ENCODE data around the gene SIL1. TPM values are rescaled to one million over a fixed set of nuclear protein-coding genes. Genes with fewer than 3 reads are reported as not detected.
A peak's percentile ranks its signal among the peaks of the same experiment; 100 is the strongest.

The SIL1 gene
- total and polyA plus RNA-seq, 9 of the 15 experiments (the other 6 are each of a cell fraction or from before 2014, with no cell fraction given): 1.3 to 30.5 (median 18.1) TPM

GRCh38 chr5:139164020-139164419 lies 34.1 kb downstream of the SIL1 start:
- Histone ChIP-seq H3K36me3 (ENCODE audit: control insufficient read depth, insufficient read depth, low read length) (no peaks in the 10 kb centered on the region), H3K9me3 (replicated peaks; ENCODE audit: control insufficient read depth, insufficient read depth, low read depth, low read length) (no peaks in the 10 kb centered on the region), H3K79me2 (ENCODE audit: control insufficient read depth, insufficient read depth, low read length) (no peaks in the 10 kb centered on the region), H4K20me1 (replicated peaks; ENCODE audit: control insufficient read depth, insufficient read depth, low read length) (peaks cover 2% of the 10 kb centered on the region; the same call in 1 of the 2 replicates), H3K27ac (ENCODE audit: extremely low read depth, low read depth, low read length) (no peak overlapping the region), H2AFZ (ENCODE audit: low read depth, low read length) (no peak overlapping the region), H3K27me3 (ENCODE audit: control insufficient read depth in 2 of 2, insufficient read depth in 2 of 2, low read length in 2 of 2) (no peaks in the 10 kb centered on the region), H3K4me3 (no peak overlapping the region), H3K4me1 (replicated peaks in 1 of 2; ENCODE audit: control insufficient read depth in 2 of 2, insufficient read depth in 2 of 2, low read length in 2 of 2) (peaks cover 0 to 13% of the 10 kb centered on the region in 2 experiments; a peak in 2 of 5 replicates), H3K9ac (ENCODE audit: insufficient read depth in 1 of 2, low read depth in 2 of 2, low read length in 2 of 2) (no peak overlapping the region), H3K4me2 (ENCODE audit: insufficient read depth, low read length) (no peak overlapping the region), H3K9me1 (ENCODE audit: control insufficient read depth, insufficient read depth, low read length) (no peaks in the 10 kb centered on the region)
- in situ Hi-C loops (cut with MboI) (no loop called here), intact Hi-C loops (cut with micrococcal nuclease) (no loop called here)
- CTCF ChIA-PET (ENCODE audit: low intra/inter-chr PET ratio): no interaction called here
- POLR2A ChIA-PET: interaction anchor here (0.9 to 1.3 kb wide), 3 partner anchors 9 to 41 kb away, joined by 3 to 5 read pairs (median 4); no protein-coding TSS in a partner anchor
- no TSS peak for BruUV-seq (replicated peaks)
- ATAC-seq: peak; percentile 43; the same call in 1 of the 3 replicates
- FAIRE-seq: no peak
- peak; percentile 30; the same call in 1 of the 2 replicates for TF ChIP-seq FOSL1 (tag; conservative IDR thresholded peaks at IDR 0.05)
- no peak for TF ChIP-seq ATF2 (CRISPR knock-in tag; IDR thresholded peaks at IDR 0.05)
- TF ChIP-seq L3MBTL2 (IDR thresholded peaks at IDR 0.05): no peak
- no peak for TF ChIP-seq RNF219 (CRISPR knock-in tag; IDR thresholded peaks at IDR 0.05)
- TF ChIP-seq CEBPG (CRISPR knock-in tag; IDR thresholded peaks at IDR 0.05): no peak
- no peak for TF ChIP-seq CEBPG (tag; conservative IDR thresholded peaks at IDR 0.05 in 1 of 2, IDR thresholded peaks at IDR 0.05 in 1 of 2)
- peak; percentile 26; the same call in 1 of the 2 replicates for TF ChIP-seq ARID1B (IDR thresholded peaks at IDR 0.05)
- TF ChIP-seq CBFA2T3 (IDR thresholded peaks at IDR 0.05): peak; percentile 5; the same call in 1 of the 2 replicates
- TF ChIP-seq CREM (IDR thresholded peaks at IDR 0.05; ENCODE audit: low read depth): 0 out of 2 replicates have a peak, but pooled peaks have one; percentile 18
- 0 out of 2 replicates have a peak, but pooled peaks have one; percentile 16 for TF ChIP-seq DPF2 (IDR thresholded peaks at IDR 0.05)
- peak; percentile 47 for TF ChIP-seq ZNF384 (IDR thresholded peaks at IDR 0.05; ENCODE audit: low read depth, low read length)
- no peak for TF ChIP-seq ZNF696 (CRISPR knock-in tag; conservative IDR thresholded peaks at IDR 0.05)
- TF ChIP-seq NFE2 (IDR thresholded peaks at IDR 0.05; ENCODE audit: low read depth): peak; percentile 26; the same call in 1 of the 2 replicates
- no peak for TF ChIP-seq NFATC3 (IDR thresholded peaks at IDR 0.05)
- peak; percentile 92 for TF ChIP-seq NFIC (IDR thresholded peaks at IDR 0.05)
- TF ChIP-seq SMAD3 (CRISPR knock-in tag; conservative IDR thresholded peaks at IDR 0.05): no peak
- peak in 1 of 4 experiments; percentile 59 for DNase-seq (ENCODE audit: extremely low read depth in 1 of 4, low spot score in 3 of 4)
- 50% methylated on average over 2 of the region's 3 CpGs for WGBS (ENCODE audit: insufficient coverage, low coverage, missing lambda C conversion rate)
